Hematopoietic multipotent progenitor cell treated with erythropoietin and hydrocortisone succinate and interleukin-3 and kit ligand, for 15 days (in vitro differentiated cells): ENCODE measurements around the gene CELA2B.
A peak's percentile ranks its signal among the peaks of the same experiment; 100 is the strongest.

Experiments
- DNase-seq: peaks from one replicate; pipeline ENCODE4 v3.0.0-alpha.2; 2015; ENCODE audit warnings: low spot score

The CELA2B gene

DNA sequence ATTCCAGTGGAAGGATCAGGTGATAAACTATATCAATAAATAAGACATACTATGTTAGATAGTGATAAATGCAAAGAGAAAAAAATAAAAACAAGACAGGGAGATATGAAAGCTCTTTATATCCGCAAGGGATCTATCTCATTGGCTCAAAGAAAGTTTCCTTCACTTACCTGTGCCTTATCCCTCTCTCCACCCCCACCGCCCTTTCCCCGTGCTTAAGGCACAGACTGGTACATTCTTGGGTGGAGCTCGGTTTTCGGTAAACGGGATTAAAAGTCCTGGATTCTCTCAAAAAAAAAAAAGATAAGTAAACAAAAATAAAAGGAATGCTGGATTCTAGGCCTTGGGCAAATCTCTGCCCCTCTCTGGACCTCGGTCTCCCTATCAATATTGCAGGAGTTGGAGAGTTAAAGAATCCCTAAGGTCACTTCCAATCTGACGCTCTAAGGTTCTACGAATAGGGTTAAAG, 50.2 kb downstream of the CELA2B start:
- DNase-seq = no peak

- DNase-seq = peak; percentile 100
Measured at GRCh38 chr1:15526490-15527339, 50.8 kb downstream of the CELA2B start, which contains the start of gene DNAJC16. Gene DNAJC16, plus strand, starts transcription at chr1:15526848. Its CDS starts 2,258 bp downstream, at chr1:15529106.

- no peak for DNase-seq
Measured at GRCh38 chr1:15531003-15531402, 55.1 kb downstream of the CELA2B start.

GRCh38 chr1:15531682-15532081, 55.8 kb downstream of the CELA2B start:
- DNase-seq = no peak

GRCh38 chr1:15538771-15539170, 62.9 kb downstream of the CELA2B start:
- DNase-seq = no peak

GRCh38 chr1:15540186-15540585, 64.3 kb downstream of the CELA2B start:
- DNase-seq = no peak
